HG03097 (cell line): ENCODE measurements around the gene ADAMTS4.

Experiments used
- ATAC-seq: cut with Tn5 transposase; IDR thresholded peaks from one replicate; pipeline ENCODE4 v1.9.1; 2021; ENCODE audit not compliant: unreplicated experiment, low FRiP score

ADAMTS4 gene

GRCh38 chr1:161176468-161177111 lies 22.3 kb downstream of the ADAMTS4 start:
- ATAC-seq: peak; percentile 14

- ATAC-seq: no peak
Measured at GRCh38 chr1:161175771-161176453, 22.9 kb downstream of the ADAMTS4 start.

- no peak for ATAC-seq
Measured at GRCh38 chr1:161174911-161175310, 23.9 kb downstream of the ADAMTS4 start.

GRCh38 chr1:161173711-161174110 lies 25.1 kb downstream of the ADAMTS4 start:
- no peak for ATAC-seq

GRCh38 chr1:161172776-161173376 lies 26.0 kb downstream of the ADAMTS4 start:
- no peak for ATAC-seq

GRCh38 chr1:161172349-161172748 lies 26.5 kb downstream of the ADAMTS4 start:
- ATAC-seq: no peak

- no peak for ATAC-seq
Measured at GRCh38 chr1:161171696-161172095, 27.2 kb downstream of the ADAMTS4 start.

GRCh38 chr1:161171191-161171590 lies 27.7 kb downstream of the ADAMTS4 start:
- ATAC-seq: no peak

- no peak for ATAC-seq
Measured at GRCh38 chr1:161168906-161169305, 29.9 kb downstream of the ADAMTS4 start.

GRCh38 chr1:161166669-161167548 lies 31.9 kb downstream of the ADAMTS4 start:
- ATAC-seq: no peak

- ATAC-seq: peak; percentile 85
Measured at GRCh38 chr1:161165742-161166668, 32.8 kb downstream of the ADAMTS4 start, which contains the start of gene PPOX. Gene PPOX, plus strand, starts transcription at chr1:161166426. Its CDS starts 422 bp downstream, at chr1:161166848.

GRCh38 chr1:161164901-161165610 lies 33.8 kb downstream of the ADAMTS4 start:
- no peak for ATAC-seq

GRCh38 chr1:161163793-161164192 lies 35.1 kb downstream of the ADAMTS4 start:
- no peak for ATAC-seq

GRCh38 chr1:161162806-161163205 lies 36.0 kb downstream of the ADAMTS4 start:
- ATAC-seq: no peak

GRCh38 chr1:161162052-161162451 lies 36.8 kb downstream of the ADAMTS4 start:
- ATAC-seq: no peak

- ATAC-seq: no peak
Measured at GRCh38 chr1:161161652-161162051, 37.2 kb downstream of the ADAMTS4 start.

GRCh38 chr1:161160671-161161145 lies 38.1 kb downstream of the ADAMTS4 start:
- ATAC-seq: no peak

- no peak for ATAC-seq
Measured at GRCh38 chr1:161159913-161160243, 39.0 kb downstream of the ADAMTS4 start.
